ENCODE results near the gene SND1. TPM values are rescaled to one million over a fixed set of nuclear protein-coding genes. Genes with fewer than 3 reads are reported as not detected.

Gene SND1
- total and polyA plus RNA-seq, 10 of the 15 experiments (the other 5 are each of a cell fraction or from before 2014, with no cell fraction given): 52.4 to 270 (median 146) TPM

- in situ Hi-C loops (cut with MboI): no loop called here
- BruUV-seq (replicated peaks): no TSS peak
- FAIRE-seq (no peak), DNase-seq (ENCODE audit: low read depth, low spot score) (no peak), ATAC-seq (no peak)
- WGBS (ENCODE audit: insufficient coverage, insufficient replicate concordance, low lambda C conversion rate, missing lambda C conversion rate): 98% methylated on average over 8 of the region's 8 CpGs
- no peaks in the 10 kb centered on the region for H3K9me3 ChIP-seq (replicated peaks; ENCODE audit: control insufficient read depth, insufficient read depth, low read length)
- H4K20me1 ChIP-seq (ENCODE audit: control insufficient read depth, insufficient read depth): no peaks in the 10 kb centered on the region; the same call in 1 of the 2 replicates
- no peak overlapping the region for H3K4me3 ChIP-seq
- no peak overlapping the region for H3K9ac ChIP-seq (ENCODE audit: control insufficient read depth, insufficient read depth, low read length)
- POLR2A ChIA-PET: no interaction called here
- SMC1A ChIA-PET (ENCODE audit: uncharacterized antibody, unreplicated experiment): no interaction called here
- H2AFZ ChIP-seq (ENCODE audit: control insufficient read depth, low read depth, low read length): no peak overlapping the region
- H3K36me3 ChIP-seq (ENCODE audit: control insufficient read depth in 2 of 2, insufficient read depth in 2 of 2, low read length in 1 of 2): peaks cover 14 to 29% of the 10 kb centered on the region in 2 experiments; a peak in 3 of 4 replicates
- intact Hi-C loops (cut with micrococcal nuclease; ENCODE audit: unreplicated experiment): loop anchor here (1.0 kb wide), 1 partner anchor 34 kb away; no protein-coding TSS in a partner anchor
- TF ChIP-seq IRF5 (IDR thresholded peaks at IDR 0.05; ENCODE audit: borderline replicate concordance) (no peak), EGR1 (IDR thresholded peaks at IDR 0.05; ENCODE audit: borderline replicate concordance in 1 of 2, low read depth in 2 of 2, low read length in 2 of 2) (no peak), MTA2 (IDR thresholded peaks at IDR 0.05; ENCODE audit: low read depth) (no peak), ZSCAN29 (IDR thresholded peaks at IDR 0.05) (no peak), GABPA (IDR thresholded peaks at IDR 0.05; ENCODE audit: low read depth) (no peak), EED (IDR thresholded peaks at IDR 0.05; ENCODE audit: low read depth) (no peak), CHD1 (IDR thresholded peaks at IDR 0.05; ENCODE audit: low read depth, low read length) (no peak), ESRRA (IDR thresholded peaks at IDR 0.05; ENCODE audit: low read length) (no peak)
- TF ChIP-seq, protein P1, sequence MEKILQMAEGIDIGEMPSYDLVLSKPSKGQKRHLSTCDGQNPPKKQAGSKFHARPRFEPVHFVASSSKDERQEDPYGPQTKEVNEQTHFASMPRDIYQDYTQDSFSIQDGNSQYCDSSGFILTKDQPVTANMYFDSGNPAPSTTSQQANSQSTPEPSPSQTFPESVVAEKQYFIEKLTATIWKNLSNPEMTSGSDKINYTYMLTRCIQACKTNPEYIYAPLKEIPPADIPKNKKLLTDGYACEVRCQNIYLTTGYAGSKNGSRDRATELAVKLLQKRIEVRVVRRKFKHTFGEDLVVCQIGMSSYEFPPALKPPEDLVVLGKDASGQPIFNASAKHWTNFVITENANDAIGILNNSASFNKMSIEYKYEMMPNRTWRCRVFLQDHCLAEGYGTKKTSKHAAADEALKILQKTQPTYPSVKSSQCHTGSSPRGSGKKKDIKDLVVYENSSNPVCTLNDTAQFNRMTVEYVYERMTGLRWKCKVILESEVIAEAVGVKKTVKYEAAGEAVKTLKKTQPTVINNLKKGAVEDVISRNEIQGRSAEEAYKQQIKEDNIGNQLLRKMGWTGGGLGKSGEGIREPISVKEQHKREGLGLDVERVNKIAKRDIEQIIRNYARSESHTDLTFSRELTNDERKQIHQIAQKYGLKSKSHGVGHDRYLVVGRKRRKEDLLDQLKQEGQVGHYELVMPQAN (conservative IDR thresholded peaks at IDR 0.05): no peak
- TF ChIP-seq, protein P2, sequence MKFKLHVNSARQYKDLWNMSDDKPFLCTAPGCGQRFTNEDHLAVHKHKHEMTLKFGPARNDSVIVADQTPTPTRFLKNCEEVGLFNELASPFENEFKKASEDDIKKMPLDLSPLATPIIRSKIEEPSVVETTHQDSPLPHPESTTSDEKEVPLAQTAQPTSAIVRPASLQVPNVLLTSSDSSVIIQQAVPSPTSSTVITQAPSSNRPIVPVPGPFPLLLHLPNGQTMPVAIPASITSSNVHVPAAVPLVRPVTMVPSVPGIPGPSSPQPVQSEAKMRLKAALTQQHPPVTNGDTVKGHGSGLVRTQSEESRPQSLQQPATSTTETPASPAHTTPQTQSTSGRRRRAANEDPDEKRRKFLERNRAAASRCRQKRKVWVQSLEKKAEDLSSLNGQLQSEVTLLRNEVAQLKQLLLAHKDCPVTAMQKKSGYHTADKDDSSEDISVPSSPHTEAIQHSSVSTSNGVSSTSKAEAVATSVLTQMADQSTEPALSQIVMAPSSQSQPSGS (IDR thresholded peaks at IDR 0.05; ENCODE audit: low read length): no peak
- no peaks in the 10 kb centered on the region for H3K4me1 ChIP-seq (ENCODE audit: control insufficient read depth, insufficient read depth, low read length)
- H3K79me2 ChIP-seq (ENCODE audit: control insufficient read depth, insufficient read depth, low read length): no peaks in the 10 kb centered on the region
- no peak overlapping the region for H3K27ac ChIP-seq (ENCODE audit: control insufficient read depth, insufficient read depth)
- CTCF ChIA-PET: interaction anchor here (0.6 to 1.8 kb wide), 5 partner anchors 12 to 894 kb away, joined by 3 to 6 read pairs (median 3); no protein-coding TSS in a partner anchor
- RAD21 ChIA-PET (ENCODE audit: unreplicated experiment): no interaction called here
- no peak overlapping the region for H3K4me2 ChIP-seq (ENCODE audit: control insufficient read depth, insufficient read depth)
- H3K27me3 ChIP-seq (replicated peaks in 1 of 2; ENCODE audit: control insufficient read depth in 2 of 2, insufficient read depth in 2 of 2, low read length in 1 of 2): no peaks in the 10 kb centered on the region
These were observed 417.7 kb downstream of the SND1 start for GRCh38 chr7:128069373-128070364.

Data from GM12878 (cell line).